ENCODE results near the gene SLC9A7. TPM values are rescaled to one million over a fixed set of nuclear protein-coding genes. Genes with fewer than 3 reads are reported as not detected.

The SLC9A7 gene
- total and polyA plus RNA-seq, 2 experiments from 2014 or later, result 2.5 to 15.4 TPM

GRCh38 chrX:46611658-46612362 is 147.1 kb downstream of the SLC9A7 start:
- DNase-seq (ENCODE audit: low spot score) (no peak), ATAC-seq (no peak)
- Mint-ChIP-seq H3K27me3 (ENCODE audit: insufficient read depth, low read depth, poor library complexity) (no peaks in the 10 kb centered on the region), H3K9me3 (no peaks in the 10 kb centered on the region), H3K4me3 (no peak overlapping the region), H3K36me3 (ENCODE audit: low read depth) (peaks cover 4% of the 10 kb centered on the region; the same call in 1 of the 3 replicates), H3K27ac (no peak overlapping the region; the same call in 1 of the 2 replicates), H3K4me1 (peaks cover 3% of the 10 kb centered on the region; the same call in 2 of the 3 replicates)
- no peaks in the 10 kb centered on the region for H4K20me1 ChIP-seq (replicated peaks; ENCODE audit: insufficient read depth)
- no peaks in the 10 kb centered on the region for H3F3A ChIP-seq (replicated peaks; ENCODE audit: low read depth)
- H3K4me3 ChIP-seq, result no peak overlapping the region
- no peaks in the 10 kb centered on the region for H3K36me3 ChIP-seq (ENCODE audit: insufficient read depth)
- no peaks in the 10 kb centered on the region for H3K79me2 ChIP-seq (replicated peaks; ENCODE audit: insufficient read depth)
- no peaks in the 10 kb centered on the region for H3K9me2 ChIP-seq (ENCODE audit: insufficient read depth)
- H3K27ac ChIP-seq (ENCODE audit: low read depth), result no peak overlapping the region
- no peak overlapping the region for H3K4me2 ChIP-seq
- no peaks in the 10 kb centered on the region for H3K27me3 ChIP-seq (ENCODE audit: insufficient read depth)
- H3K4me1 ChIP-seq (ENCODE audit: insufficient read depth), result no peaks in the 10 kb centered on the region
- H2AFZ ChIP-seq, result no peak overlapping the region
- TF ChIP-seq NANOG (IDR thresholded peaks at IDR 0.05; ENCODE audit: borderline replicate concordance), result no peak
- TF ChIP-seq ZNF114 (CRISPR knock-in tag; IDR thresholded peaks at IDR 0.05), result no peak
- TF ChIP-seq, protein P1, sequence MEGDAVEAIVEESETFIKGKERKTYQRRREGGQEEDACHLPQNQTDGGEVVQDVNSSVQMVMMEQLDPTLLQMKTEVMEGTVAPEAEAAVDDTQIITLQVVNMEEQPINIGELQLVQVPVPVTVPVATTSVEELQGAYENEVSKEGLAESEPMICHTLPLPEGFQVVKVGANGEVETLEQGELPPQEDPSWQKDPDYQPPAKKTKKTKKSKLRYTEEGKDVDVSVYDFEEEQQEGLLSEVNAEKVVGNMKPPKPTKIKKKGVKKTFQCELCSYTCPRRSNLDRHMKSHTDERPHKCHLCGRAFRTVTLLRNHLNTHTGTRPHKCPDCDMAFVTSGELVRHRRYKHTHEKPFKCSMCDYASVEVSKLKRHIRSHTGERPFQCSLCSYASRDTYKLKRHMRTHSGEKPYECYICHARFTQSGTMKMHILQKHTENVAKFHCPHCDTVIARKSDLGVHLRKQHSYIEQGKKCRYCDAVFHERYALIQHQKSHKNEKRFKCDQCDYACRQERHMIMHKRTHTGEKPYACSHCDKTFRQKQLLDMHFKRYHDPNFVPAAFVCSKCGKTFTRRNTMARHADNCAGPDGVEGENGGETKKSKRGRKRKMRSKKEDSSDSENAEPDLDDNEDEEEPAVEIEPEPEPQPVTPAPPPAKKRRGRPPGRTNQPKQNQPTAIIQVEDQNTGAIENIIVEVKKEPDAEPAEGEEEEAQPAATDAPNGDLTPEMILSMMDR (conservative IDR thresholded peaks at IDR 0.05; ENCODE audit: low read depth in 2 of 2), result no peak
- no peak for TF ChIP-seq POLR2AphosphoS5 (IDR thresholded peaks at IDR 0.05; ENCODE audit: low read depth)
- no peak for TF ChIP-seq STAT1 (IDR thresholded peaks at IDR 0.05; ENCODE audit: unreplicated experiment)
- TF ChIP-seq, protein P2, sequence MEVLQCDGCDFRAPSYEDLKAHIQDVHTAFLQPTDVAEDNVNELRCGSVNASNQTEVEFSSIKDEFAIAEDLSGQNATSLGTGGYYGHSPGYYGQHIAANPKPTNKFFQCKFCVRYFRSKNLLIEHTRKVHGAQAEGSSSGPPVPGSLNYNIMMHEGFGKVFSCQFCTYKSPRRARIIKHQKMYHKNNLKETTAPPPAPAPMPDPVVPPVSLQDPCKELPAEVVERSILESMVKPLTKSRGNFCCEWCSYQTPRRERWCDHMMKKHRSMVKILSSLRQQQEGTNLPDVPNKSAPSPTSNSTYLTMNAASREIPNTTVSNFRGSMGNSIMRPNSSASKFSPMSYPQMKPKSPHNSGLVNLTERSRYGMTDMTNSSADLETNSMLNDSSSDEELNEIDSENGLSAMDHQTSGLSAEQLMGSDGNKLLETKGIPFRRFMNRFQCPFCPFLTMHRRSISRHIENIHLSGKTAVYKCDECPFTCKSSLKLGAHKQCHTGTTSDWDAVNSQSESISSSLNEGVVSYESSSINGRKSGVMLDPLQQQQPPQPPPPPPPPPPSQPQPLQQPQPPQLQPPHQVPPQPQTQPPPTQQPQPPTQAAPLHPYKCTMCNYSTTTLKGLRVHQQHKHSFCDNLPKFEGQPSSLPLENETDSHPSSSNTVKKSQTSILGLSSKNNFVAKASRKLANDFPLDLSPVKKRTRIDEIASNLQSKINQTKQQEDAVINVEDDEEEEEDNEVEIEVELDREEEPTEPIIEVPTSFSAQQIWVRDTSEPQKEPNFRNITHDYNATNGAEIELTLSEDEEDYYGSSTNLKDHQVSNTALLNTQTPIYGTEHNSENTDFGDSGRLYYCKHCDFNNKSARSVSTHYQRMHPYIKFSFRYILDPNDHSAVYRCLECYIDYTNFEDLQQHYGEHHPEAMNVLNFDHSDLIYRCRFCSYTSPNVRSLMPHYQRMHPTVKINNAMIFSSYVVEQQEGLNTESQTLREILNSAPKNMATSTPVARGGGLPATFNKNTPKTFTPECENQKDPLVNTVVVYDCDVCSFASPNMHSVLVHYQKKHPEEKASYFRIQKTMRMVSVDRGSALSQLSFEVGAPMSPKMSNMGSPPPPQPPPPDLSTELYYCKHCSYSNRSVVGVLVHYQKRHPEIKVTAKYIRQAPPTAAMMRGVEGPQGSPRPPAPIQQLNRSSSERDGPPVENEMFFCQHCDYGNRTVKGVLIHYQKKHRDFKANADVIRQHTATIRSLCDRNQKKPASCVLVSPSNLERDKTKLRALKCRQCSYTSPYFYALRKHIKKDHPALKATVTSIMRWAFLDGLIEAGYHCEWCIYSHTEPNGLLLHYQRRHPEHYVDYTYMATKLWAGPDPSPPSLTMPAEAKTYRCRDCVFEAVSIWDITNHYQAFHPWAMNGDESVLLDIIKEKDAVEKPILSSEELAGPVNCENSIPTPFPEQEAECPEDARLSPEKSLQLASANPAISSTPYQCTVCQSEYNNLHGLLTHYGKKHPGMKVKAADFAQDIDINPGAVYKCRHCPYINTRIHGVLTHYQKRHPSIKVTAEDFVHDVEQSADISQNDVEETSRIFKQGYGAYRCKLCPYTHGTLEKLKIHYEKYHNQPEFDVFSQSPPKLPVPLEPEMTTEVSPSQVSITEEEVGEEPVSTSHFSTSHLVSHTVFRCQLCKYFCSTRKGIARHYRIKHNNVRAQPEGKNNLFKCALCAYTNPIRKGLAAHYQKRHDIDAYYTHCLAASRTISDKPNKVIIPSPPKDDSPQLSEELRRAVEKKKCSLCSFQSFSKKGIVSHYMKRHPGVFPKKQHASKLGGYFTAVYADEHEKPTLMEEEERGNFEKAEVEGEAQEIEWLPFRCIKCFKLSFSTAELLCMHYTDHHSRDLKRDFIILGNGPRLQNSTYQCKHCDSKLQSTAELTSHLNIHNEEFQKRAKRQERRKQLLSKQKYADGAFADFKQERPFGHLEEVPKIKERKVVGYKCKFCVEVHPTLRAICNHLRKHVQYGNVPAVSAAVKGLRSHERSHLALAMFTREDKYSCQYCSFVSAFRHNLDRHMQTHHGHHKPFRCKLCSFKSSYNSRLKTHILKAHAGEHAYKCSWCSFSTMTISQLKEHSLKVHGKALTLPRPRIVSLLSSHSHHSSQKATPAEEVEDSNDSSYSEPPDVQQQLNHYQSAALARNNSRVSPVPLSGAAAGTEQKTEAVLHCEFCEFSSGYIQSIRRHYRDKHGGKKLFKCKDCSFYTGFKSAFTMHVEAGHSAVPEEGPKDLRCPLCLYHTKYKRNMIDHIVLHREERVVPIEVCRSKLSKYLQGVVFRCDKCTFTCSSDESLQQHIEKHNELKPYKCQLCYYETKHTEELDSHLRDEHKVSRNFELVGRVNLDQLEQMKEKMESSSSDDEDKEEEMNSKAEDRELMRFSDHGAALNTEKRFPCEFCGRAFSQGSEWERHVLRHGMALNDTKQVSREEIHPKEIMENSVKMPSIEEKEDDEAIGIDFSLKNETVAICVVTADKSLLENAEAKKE (CRISPR knock-in tag; IDR thresholded peaks at IDR 0.05), result no peak
- no peak for TF ChIP-seq CREB1 (CRISPR knock-in tag; IDR thresholded peaks at IDR 0.05; ENCODE audit: low read depth)
- no peak for TF ChIP-seq EZH2 (IDR thresholded peaks at IDR 0.05; ENCODE audit: low read depth, unreplicated experiment)
- no peak for TF ChIP-seq EZH2phosphoT487 (IDR thresholded peaks at IDR 0.05; ENCODE audit: unreplicated experiment)
- TF ChIP-seq JUNB (IDR thresholded peaks at IDR 0.05; ENCODE audit: unreplicated experiment), result no peak
- TF ChIP-seq, protein P3, sequence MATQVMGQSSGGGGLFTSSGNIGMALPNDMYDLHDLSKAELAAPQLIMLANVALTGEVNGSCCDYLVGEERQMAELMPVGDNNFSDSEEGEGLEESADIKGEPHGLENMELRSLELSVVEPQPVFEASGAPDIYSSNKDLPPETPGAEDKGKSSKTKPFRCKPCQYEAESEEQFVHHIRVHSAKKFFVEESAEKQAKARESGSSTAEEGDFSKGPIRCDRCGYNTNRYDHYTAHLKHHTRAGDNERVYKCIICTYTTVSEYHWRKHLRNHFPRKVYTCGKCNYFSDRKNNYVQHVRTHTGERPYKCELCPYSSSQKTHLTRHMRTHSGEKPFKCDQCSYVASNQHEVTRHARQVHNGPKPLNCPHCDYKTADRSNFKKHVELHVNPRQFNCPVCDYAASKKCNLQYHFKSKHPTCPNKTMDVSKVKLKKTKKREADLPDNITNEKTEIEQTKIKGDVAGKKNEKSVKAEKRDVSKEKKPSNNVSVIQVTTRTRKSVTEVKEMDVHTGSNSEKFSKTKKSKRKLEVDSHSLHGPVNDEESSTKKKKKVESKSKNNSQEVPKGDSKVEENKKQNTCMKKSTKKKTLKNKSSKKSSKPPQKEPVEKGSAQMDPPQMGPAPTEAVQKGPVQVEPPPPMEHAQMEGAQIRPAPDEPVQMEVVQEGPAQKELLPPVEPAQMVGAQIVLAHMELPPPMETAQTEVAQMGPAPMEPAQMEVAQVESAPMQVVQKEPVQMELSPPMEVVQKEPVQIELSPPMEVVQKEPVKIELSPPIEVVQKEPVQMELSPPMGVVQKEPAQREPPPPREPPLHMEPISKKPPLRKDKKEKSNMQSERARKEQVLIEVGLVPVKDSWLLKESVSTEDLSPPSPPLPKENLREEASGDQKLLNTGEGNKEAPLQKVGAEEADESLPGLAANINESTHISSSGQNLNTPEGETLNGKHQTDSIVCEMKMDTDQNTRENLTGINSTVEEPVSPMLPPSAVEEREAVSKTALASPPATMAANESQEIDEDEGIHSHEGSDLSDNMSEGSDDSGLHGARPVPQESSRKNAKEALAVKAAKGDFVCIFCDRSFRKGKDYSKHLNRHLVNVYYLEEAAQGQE (IDR thresholded peaks at IDR 0.05; ENCODE audit: unreplicated experiment), result no peak

Data from GM23338 (cell line).